ENCODE results near the gene HSH2D. TPM values are rescaled to one million over a fixed set of nuclear protein-coding genes. Genes with fewer than 3 reads are reported as not detected.

Gene HSH2D
- total and polyA plus RNA-seq, 10 of the 15 experiments (the other 5 are each of a cell fraction or from before 2014, with no cell fraction given): 22.0 to 145 (median 89.3) TPM

DNA sequence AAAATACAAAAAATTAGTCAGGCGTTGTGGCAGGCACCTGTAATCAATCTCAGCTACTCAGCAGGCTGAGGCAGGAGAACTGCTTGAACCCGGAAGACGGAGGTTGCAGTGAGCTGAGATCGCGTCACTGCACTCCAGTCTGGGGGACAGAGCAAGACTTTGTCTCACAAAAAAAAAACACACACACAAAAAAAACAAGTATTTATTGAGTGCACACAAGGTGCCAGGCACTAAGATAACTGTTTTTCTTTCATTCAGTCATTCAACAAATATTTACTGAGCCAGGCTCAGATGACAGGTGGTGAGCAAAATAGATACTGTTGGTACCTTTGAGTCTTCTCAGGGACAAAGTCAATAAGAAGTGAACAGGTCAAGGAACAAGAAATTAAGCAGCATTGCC lies 23.6 kb downstream of the HSH2D start:
- Histone ChIP-seq H3K9ac (ENCODE audit: control insufficient read depth, insufficient read depth, low read length) (no peak overlapping the region), H3K4me2 (ENCODE audit: control insufficient read depth, insufficient read depth) (no peak overlapping the region), H4K20me1 (ENCODE audit: control insufficient read depth, insufficient read depth) (no peaks in the 10 kb centered on the region), H3K4me3 (no peak overlapping the region), H2AFZ (ENCODE audit: control insufficient read depth, low read depth, low read length) (no peak overlapping the region), H3K27me3 (replicated peaks in 1 of 2; ENCODE audit: control insufficient read depth in 2 of 2, insufficient read depth in 2 of 2, low read length in 1 of 2) (no peaks in the 10 kb centered on the region), H3K9me3 (replicated peaks; ENCODE audit: control insufficient read depth, insufficient read depth, low read length) (no peaks in the 10 kb centered on the region; the same call in 2 of the 3 replicates), H3K4me1 (ENCODE audit: control insufficient read depth, insufficient read depth, low read length) (peaks cover 4% of the 10 kb centered on the region; the same call in 1 of the 2 replicates), H3K79me2 (ENCODE audit: control insufficient read depth, insufficient read depth, low read length) (no peaks in the 10 kb centered on the region), H3K27ac (ENCODE audit: control insufficient read depth, insufficient read depth) (no peak overlapping the region), H3K36me3 (ENCODE audit: control insufficient read depth in 2 of 2, insufficient read depth in 2 of 2, low read length in 1 of 2) (no peaks in the 10 kb centered on the region)
- DNase-seq (ENCODE audit: low read depth, low spot score) (no peak), FAIRE-seq (no peak), ATAC-seq (no peak)
- in situ Hi-C loops (cut with MboI): no loop called here
- intact Hi-C loops (cut with micrococcal nuclease; ENCODE audit: unreplicated experiment): no loop called here
- WGBS (ENCODE audit: insufficient coverage, insufficient replicate concordance, low lambda C conversion rate, missing lambda C conversion rate): 81% methylated on average over 5 of the region's 5 CpGs
- TF ChIP-seq BRCA1 (IDR thresholded peaks at IDR 0.05; ENCODE audit: low read depth, low read length): no peak
- no peak for TF ChIP-seq YY1 (IDR thresholded peaks at IDR 0.05; ENCODE audit: low read depth, low read length)
- no peak for TF ChIP-seq CBX3 (IDR thresholded peaks at IDR 0.05; ENCODE audit: borderline replicate concordance, low read depth)
- TF ChIP-seq RAD21 (IDR thresholded peaks at IDR 0.05; ENCODE audit: insufficient read depth, low read depth, low read length): no peak
- no peak for TF ChIP-seq NR2F1 (conservative IDR thresholded peaks at IDR 0.05)
- no peak for TF ChIP-seq SUPT20H (IDR thresholded peaks at IDR 0.05; ENCODE audit: borderline replicate concordance, control insufficient read depth, low read depth, low read length)
- TF ChIP-seq RELA (IDR thresholded peaks at IDR 0.05; ENCODE audit: borderline replicate concordance, partially characterized antibody): no peak
- no peak for TF ChIP-seq LARP7 (IDR thresholded peaks at IDR 0.05)
- TF ChIP-seq WRNIP1 (IDR thresholded peaks at IDR 0.05; ENCODE audit: borderline replicate concordance, low read depth, low read length): no peak
- TF ChIP-seq ZNF687 (IDR thresholded peaks at IDR 0.05): no peak
- TF ChIP-seq TCF3 (IDR thresholded peaks at IDR 0.05; ENCODE audit: borderline replicate concordance, insufficient read depth, low read depth, low read length): no peak
- no peak for TF ChIP-seq MXI1 (IDR thresholded peaks at IDR 0.05; ENCODE audit: low read depth, low read length)
- TF ChIP-seq PAX5 (IDR thresholded peaks at IDR 0.05; ENCODE audit: borderline replicate concordance, low read depth, low read length): no peak
- TF ChIP-seq SP1 (IDR thresholded peaks at IDR 0.05; ENCODE audit: low read depth, low read length): no peak
- TF ChIP-seq RUNX3 (IDR thresholded peaks at IDR 0.05; ENCODE audit: low read length): no peak
- no peak for TF ChIP-seq EED (IDR thresholded peaks at IDR 0.05; ENCODE audit: low read depth)
- no peak for TF ChIP-seq NFYB (IDR thresholded peaks at IDR 0.05; ENCODE audit: insufficient read depth, low read depth, low read length)
- ChIA-PET POLR2A (no interaction called here), CTCF (no interaction called here), SMC1A (ENCODE audit: uncharacterized antibody, unreplicated experiment) (no interaction called here), RAD21 (ENCODE audit: unreplicated experiment) (no interaction called here)
- no TSS peak for BruUV-seq (replicated peaks)
